GM12874 (cell line): ENCODE results near the gene FASN.

ENCODE experiments used
- TF ChIP-seq, protein P1 (sequence below): IDR thresholded peaks from 2 replicates; pipeline ENCODE4 v1.5.1; 2011; ENCODE audit warnings: low read depth, mild to moderate bottlenecking, control low read depth, low read length, moderate library complexity; ENCODE audit not compliant: insufficient read depth

Gene FASN

DNA sequence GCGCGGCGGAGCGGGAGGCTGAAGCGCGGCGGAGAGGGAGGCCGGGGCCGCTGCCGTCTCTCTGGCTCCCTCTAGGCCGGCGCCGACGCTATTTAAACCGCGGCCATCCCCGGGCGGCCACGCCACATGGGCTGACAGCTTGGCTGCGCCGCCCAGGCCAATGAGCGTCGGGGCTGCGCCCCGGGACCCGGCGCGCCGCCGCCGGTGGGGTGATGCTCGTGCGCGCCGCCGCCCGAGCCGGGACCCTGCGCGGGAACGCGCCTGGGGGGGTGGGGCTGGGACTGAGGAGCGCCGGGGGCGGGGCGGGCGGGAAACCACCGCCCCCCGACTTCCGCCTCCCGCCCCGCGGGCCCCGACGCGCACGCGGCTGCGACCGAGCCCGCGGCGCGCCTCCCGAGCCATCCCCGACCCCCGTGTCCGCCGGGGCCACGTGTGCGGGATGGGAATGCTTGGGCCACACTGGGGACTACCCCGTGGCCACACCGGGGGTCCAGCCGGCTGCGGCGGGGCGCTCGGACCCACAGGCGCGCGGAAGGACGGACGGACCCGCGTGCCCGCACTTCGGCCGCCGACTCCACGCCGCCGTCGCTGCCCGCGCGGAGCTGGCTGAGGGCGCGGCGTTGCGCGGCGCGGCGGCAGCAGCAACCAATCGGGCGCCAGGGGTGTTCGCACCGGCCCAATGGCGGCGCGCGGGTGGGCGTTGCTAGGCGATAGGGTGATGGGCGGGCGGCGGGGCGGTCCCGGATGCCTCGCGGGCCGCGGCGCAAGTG is at the start of gene FASN:
FASN (minus strand) TSS at position 68 of the 770 bp plus-strand sequence. CDS start 1,791 bp downstream, outside the sequence.
- TF ChIP-seq, protein P1, sequence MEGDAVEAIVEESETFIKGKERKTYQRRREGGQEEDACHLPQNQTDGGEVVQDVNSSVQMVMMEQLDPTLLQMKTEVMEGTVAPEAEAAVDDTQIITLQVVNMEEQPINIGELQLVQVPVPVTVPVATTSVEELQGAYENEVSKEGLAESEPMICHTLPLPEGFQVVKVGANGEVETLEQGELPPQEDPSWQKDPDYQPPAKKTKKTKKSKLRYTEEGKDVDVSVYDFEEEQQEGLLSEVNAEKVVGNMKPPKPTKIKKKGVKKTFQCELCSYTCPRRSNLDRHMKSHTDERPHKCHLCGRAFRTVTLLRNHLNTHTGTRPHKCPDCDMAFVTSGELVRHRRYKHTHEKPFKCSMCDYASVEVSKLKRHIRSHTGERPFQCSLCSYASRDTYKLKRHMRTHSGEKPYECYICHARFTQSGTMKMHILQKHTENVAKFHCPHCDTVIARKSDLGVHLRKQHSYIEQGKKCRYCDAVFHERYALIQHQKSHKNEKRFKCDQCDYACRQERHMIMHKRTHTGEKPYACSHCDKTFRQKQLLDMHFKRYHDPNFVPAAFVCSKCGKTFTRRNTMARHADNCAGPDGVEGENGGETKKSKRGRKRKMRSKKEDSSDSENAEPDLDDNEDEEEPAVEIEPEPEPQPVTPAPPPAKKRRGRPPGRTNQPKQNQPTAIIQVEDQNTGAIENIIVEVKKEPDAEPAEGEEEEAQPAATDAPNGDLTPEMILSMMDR = peak; percentile 57

DNA sequence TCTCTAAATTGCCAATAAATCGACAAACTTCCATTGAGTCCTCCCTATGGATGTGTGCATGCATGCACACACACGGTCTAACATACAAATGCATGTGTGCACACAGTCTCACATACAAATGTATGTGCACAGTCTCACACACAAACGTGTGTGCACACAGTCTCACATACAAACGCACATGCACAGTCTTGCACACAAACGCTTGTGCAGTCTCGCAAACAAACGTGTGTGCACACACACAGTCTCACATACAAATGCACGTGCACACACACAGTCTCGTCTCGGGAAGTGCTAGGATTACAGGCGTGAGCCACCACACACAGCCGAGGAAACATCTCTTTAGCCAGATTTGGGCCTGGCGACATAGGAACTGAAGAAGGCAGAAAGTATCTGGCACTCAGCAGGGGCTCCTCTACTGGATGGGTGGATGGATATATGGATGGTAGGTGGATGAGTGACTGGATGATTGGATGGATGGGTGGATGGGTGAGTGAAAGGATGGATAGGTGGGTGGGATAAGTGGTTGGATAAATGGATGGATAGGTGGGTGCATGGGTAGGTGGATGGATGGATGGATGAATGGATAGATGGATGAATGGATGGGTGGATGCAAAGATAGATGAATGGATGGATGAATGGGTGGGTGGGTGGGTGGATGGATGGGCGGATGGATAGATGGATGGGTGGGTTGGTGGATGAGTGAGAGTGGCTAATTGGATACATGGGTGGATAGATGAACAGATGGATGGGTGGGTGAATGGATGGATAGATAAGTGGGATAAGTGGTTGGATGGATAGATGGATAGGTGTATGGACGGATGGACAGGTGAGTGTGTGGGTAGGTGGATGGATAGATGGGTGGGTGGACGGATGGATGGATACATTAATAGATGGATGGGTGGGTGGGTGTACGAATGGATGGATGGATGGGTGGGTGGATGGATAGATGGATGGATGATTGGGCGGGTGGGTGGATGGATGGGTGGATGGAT is 48.9 kb upstream of the FASN start:
- TF ChIP-seq, protein P1 = no peak

DNA sequence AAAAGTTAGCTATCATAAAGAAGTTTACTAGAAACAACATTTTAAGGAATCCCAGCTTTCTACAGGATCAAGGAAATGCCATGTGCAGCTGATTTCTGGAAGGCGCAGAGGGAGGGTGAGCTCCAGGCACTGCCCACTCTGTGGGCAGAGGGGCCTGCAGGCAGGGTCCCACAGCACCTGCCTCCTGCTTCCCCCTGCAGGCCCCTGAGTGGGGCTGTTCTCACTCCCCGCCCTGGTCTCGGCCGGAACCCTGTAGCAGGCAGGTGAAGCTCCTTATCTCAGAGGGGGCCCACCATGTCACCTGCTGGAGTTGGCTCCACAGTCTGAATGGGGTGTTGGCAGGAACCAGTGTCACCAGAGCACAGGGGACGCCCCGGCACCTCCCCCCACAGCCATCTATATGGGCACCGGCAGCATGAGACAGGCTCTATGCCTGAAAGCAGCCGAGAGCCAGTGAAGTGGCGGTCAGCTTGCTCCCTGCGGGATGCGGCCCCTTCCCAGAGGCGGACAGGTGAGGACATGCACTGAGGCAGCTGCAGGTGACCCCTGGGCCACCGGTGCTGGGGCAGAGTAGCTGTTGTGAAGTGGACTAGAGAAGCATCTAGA is 47.6 kb upstream of the FASN start:
- TF ChIP-seq, protein P1 = no peak

DNA sequence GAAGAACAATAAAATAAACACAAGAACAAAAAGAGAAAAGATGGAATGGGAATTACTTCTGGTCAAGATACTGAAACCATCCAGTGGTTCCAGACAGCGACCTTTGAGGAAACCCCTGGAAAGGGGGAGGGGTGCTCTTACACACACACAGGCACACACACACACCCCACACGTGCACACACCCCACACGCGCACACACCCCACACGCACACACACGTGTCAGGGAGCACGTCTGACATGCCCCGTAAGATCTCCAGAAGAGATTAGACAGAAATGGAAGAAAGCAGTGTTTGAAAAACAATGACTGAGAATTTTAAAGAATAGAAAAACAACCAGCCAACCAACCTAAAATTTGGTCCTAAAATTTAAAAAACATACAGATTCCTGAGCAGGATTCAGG is 45.3 kb upstream of the FASN start:
- TF ChIP-seq, protein P1 = no peak

DNA sequence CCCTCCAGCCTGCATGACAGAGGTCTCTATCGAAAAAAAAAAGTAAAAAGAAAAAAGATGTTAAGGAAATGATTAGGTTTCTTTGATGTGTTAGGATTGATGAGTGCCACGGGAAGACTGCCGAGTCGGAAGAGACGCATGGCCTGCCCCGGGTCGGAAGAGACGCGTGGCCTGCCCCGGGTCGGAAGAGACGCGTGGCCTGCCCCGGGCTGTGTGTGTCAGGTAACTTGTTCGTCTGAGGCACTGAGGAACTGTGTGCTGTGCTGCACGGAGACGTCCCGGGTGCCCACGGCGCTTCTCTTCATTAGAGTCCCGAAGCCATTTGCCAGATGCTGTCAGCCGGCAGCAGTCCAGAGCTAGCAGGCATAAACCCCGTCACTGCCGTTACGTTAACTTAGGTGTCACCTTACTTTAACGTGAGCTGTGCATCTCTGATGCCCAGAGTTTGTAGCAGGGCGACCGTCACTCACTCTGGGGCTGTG is 40.5 kb upstream of the FASN start:
- TF ChIP-seq, protein P1 = no peak

DNA sequence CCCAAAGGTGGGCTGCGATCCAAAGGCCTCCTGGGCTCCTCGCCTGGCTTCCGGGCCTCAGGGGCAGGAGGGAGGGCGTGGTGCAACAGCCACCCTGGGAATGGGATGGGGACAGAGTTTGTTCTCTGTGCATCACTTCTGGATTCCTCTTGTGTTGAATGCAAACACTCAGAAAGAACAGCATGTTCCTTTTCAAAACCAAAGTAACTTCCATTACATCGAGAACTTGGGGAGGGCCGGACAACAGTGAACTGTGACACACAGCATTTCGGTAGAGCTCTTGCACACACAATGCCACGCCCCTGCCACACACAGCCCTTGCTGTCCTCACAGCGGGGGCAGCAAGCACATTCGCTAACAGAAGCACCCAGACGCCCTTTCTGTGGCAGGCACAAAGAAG is 36.1 kb upstream of the FASN start:
- TF ChIP-seq, protein P1 = no peak

DNA sequence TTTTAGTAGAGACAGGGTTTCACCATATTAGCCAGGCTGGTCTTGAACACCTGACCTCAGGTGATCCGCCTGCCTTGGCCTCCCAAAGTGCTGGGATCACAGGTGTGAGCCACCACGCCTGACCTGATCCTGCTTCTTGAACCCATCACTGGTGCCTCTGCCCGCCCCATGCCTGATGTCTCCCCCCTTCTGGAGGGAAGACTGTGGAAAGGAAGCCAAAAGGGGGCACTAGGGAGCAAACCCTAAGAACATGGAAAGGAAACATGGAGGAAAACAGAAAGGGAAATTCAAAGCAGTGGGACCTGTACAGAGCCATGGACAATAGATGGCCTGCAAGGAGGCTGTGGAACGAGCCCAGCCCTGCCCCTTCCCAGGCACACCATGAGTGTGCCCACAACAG is 31.1 kb upstream of the FASN start:
- TF ChIP-seq, protein P1 = 0 out of 2 replicates have a peak, but pooled peaks have one; percentile 7
